Eye (tissue), 1 donor: ENCODE measurements around the gene PAQR5.
"Not testable (repeated sequence)": the region's sequence is repeated elsewhere in the genome, so short reads cannot be mapped to it uniquely, and the experiment has no call there.

Experiments
- DNase-seq: peaks from one replicate; pipeline ENCODE4 v3.0.0-alpha.2; 2015

The PAQR5 gene

DNA sequence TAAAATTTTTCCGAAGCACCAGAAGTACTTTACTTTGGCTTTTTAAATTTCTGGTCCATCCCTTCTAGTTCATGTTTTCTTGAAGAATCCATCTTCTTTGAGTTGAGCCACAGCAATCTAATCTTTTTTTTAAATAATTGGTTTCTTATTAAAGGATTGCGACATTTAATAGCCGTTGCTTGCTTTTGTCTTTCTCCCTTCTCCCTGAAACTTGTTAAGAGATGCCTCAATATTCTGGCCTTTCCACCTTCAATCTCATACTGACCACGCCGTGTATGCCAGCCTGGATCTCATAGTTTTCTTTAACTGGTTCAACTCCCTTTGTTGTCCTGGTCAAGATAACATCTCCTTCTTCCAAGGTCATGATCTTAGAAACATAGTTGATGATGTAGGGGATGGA is 135.5 kb downstream of the PAQR5 start:
- DNase-seq, result no peak

DNA sequence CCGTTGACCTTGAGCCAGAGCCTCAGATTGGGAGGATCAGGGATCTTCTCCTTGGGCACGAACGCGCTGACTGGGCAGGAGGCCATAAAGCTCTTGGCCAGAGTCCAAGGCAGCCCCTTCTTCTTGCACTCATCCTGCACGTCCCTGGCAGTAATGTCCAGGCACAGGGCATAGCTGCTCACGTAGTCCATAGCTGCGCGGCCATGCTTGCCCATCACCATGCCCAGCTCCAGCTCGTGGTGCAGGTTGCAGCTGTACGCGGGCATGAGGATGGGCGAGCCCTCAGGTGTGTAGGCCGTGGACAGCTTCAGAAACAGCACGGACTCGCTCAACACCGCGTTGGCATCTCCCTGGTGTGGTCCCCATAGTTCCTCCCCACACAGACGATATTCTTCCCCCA is 136.0 kb downstream of the PAQR5 start:
- DNase-seq, result no peak

DNA sequence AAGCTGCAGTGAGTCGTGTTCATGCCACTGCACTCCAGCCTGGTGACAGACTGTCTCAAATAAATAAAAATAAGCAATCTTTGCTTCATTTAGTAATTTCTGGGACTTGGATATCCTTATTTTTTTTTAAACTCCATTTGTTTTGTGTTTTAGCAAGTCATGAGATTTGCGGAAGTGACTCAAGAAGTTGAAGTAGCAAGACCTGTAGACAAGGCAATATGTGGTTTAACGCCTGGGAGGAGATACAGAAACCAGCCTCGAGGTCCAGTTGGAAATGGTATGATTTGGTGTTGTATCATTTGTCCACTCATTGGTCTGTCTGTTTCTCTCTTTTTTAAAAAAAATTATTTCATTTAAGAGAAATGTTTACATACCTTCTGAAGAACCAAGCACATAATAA is 137.3 kb downstream of the PAQR5 start:
- DNase-seq, result no peak

DNA sequence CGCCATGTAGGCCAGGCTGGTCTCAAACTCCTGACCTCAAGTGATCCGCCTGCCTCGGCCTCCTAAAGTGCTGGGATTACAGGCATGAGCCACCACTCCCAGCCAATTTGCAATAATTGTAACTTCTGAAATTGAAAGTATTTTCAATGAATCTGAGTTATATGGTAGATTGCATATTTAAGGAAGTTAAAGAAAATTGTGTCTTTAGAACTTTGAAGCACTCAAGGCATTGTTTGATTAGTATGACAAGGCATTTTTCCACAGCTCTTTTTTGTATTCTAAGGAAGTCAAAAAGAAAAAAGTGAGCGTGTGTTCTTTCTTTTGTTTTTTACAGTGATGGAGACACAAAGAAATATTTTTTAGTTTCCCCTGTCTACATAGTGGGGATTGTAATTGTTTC is 138.2 kb downstream of the PAQR5 start:
- no peak for DNase-seq

DNA sequence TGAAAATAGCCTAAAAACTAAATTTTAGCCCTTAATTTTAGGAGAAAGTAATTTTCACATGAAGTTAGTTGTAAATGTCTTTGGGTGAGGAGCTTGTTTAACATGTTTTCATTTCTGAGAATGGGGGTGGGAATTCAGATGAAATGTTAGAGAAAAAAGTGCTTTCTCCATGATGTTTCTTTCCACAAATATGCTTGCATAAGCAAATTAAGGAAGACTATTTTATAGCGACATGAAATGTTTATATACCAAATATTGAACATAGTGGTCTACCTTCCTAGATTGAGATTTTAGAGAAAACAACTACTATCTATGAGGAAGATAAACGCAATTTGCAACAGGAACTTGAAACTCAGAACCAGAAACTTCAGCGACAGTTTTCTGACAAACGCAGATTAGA is 140.9 kb downstream of the PAQR5 start:
- no peak for DNase-seq

DNA sequence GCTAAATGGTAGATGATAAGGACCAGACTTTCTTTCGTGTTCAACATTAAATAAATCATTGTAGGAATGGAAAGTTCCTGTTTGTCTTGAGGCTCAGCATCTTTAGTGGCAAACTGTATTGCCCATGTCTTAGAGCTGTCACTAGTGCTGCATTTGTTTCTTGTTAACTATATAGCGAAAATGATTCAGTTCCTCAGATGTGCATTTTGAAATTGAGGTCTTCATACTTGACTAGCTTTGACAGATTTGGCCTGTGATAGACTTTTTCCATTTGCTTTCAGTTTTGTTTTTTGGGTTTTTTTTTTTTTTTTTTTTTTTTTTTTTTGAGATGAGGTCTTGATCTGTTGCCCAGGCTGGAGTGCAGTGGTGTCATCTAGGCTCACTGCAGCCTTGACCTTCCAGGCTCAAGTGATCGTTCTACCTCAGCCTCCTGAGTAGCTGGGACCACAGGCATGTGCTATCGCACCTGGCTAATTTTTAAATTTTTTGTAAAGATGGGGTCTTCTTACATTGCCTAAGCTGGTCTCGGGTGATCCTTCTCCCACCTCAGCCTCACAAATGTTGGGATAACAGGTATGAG is 144.4 kb downstream of the PAQR5 start:
- no peak for DNase-seq

DNA sequence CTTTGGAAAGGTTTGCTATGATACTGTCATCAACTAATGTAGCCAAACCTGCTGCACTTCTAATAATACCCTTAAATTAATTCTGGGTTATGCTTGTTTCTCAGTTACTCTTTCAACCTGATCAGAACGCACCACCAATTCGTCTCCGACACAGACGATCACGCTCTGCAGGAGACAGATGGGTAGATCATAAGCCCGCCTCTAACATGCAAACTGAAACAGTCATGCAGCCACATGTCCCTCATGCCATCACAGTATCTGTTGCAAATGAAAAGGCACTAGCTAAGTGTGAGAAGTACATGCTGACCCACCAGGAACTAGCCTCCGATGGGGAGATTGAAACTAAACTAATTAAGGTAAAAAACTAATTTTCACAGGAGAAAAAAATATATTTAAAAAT is 146.0 kb downstream of the PAQR5 start:
- DNase-seq, result no peak

DNA sequence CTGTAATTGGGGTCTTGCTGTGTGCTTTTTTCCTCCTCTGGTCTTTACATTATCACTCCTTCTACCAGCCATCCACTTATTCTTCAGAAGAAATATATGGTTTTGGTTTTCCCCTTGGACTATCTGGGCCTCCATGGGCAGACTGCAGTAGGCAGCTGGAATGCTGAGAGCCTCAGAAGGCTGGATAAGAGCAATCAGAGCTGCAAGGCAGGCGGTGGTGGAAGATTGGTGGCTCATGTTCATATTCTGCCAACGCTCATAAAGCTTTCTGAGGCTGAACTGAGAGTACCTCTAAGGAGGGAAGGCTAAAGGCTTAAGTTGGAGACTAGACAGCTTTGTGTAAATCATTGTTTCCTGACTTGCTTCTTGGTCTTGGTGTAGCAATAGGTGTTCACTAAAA is 148.2 kb downstream of the PAQR5 start:
- DNase-seq, result no peak

DNA sequence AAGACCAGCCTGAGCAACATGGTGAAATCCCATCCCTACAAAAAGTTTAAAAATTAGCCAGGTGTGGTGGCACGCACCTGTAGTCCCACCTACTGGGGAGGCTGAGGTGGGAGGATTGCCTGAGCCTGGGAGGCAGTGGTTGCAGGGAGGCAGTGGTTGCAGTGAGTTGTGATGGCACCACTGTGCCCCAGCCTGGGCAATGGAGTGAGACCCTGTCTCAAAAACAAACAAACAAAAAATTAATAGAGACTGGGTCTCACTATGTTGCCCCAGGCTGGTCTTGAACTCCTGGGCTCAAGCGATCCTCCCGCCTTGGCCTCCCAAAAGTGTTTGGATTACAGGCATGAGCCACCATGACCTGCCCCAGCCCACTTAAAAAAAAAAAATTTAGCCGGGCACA is 151.5 kb downstream of the PAQR5 start:
- DNase-seq, result not testable (repeated sequence)

DNA sequence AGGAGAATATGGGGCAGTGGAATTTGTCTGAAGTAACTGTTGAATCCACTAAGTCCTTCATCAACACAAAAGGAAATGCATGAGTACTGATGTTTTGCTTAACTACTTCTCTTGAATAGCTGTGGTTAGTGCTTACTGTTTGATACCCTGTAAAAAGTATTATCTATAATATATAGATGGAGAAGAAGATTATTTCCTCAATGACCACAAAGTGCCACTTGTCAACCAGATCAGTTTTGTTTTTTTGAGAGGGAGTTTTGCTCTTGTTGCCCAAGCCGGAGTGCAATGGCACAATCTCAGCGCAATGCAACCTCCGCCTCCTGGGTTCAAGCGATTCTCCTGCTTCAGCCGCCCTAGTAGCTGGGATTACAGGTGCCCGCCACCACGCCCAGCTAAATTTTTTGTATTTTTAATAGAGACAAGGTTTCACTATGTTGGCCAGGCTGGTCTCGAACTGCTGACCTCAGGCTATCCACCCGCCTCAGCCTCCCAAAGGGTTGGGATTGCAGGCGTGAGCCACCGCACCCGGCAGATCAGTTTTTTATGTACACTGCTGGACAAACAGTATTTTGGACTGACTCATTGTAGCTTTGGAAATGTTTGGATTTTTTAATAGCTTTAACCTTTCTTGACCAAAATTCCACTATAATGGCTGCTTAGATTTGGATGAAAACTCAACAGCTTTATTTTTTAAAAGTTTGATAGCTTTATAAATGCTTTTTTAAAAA is 152.4 kb downstream of the PAQR5 start:
- no peak for DNase-seq

DNA sequence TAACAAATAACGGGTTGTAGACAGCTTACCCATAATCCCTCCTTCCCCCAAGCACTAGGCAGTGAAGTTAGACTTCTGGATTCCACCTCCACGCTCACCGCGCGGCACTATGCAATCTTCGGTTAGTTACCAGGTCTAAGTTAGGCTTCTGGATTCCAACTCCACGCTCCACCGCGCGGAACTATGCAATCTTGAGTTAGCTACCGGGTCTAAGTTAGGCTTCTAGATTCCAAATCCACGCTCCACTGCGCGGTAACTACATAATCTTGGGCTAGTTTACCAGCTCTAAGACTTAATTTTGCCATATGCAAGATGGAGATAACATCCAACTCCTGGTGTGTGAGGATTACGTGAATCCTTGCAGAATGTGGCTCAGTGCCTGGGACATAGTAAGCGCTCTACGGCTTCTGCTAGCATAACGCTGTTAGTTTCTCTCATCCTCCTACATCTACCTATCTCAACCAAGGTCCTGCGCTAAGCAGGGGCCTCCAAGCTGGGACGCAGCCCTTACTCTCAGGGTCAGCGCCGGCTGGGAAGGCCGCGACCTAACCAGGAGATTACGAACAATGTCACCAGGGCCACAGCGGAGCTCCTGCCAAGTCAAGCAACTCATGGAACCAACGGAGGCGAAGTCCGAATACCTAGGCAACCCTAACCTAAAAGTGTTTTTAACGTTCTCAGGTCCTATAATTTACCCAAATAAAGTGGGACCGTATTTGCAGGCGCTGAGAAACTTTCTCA is 153.4 kb downstream of the PAQR5 start:
- DNase-seq, result no peak

DNA sequence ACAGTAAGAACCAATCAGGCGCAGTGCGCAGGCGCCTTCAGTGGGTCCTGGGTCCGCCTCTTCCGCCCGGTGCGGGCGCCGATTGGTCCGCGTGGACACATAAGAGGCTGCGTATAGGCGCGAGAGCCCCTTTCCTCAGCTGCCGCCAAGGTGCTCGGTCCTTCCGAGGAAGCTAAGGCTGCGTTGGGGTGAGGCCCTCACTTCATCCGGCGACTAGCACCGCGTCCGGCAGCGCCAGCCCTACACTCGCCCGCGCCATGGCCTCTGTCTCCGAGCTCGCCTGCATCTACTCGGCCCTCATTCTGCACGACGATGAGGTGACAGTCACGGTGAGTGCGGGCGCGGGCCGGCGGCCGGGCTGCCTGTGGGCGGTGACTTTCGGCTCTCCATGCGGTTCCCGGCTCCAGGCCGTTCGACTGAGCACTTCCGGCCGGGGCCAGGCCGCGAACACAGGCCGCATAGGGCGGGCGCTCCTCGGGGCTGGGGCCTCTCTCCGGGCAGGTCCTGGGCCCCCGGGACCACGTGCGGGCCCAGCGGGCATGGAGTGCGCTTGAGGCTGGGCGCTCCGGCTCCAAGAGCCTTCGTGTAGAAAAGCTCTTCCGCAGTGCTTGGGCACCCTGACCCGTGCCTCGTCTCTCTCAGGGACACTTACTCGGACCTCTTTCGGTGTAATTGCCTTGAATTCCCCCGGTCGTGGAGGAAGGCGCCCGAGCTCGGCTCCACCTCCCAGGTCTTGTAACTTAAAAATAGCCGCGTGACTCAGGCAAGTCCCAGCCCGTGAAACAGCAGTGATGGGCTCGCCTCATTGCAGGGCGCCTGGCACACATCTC is 154.2 kb downstream of the PAQR5 start, which contains the start of gene RPLP1:
Gene RPLP1, plus strand, starts transcription at position 127 of the 830 bp plus-strand sequence. Its CDS starts 131 bp downstream, at position 258.
- peak; percentile 99 for DNase-seq

DNA sequence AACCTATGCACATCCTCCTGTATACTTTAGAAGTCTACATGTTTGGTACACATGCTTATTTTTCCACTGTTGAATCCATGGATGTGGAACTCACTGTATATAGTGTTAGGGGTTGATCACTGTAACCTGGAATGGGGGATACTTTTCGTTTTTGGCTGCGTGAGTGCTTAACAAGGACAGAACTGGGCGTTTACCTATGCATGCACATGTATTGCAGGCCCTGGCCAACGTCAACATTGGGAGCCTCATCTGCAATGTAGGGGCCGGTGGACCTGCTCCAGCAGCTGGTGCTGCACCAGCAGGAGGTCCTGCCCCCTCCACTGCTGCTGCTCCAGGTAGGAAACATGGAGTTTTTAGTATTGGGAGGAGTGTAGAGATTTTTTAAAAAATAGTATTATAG is 156.2 kb downstream of the PAQR5 start:
- no peak for DNase-seq

DNA sequence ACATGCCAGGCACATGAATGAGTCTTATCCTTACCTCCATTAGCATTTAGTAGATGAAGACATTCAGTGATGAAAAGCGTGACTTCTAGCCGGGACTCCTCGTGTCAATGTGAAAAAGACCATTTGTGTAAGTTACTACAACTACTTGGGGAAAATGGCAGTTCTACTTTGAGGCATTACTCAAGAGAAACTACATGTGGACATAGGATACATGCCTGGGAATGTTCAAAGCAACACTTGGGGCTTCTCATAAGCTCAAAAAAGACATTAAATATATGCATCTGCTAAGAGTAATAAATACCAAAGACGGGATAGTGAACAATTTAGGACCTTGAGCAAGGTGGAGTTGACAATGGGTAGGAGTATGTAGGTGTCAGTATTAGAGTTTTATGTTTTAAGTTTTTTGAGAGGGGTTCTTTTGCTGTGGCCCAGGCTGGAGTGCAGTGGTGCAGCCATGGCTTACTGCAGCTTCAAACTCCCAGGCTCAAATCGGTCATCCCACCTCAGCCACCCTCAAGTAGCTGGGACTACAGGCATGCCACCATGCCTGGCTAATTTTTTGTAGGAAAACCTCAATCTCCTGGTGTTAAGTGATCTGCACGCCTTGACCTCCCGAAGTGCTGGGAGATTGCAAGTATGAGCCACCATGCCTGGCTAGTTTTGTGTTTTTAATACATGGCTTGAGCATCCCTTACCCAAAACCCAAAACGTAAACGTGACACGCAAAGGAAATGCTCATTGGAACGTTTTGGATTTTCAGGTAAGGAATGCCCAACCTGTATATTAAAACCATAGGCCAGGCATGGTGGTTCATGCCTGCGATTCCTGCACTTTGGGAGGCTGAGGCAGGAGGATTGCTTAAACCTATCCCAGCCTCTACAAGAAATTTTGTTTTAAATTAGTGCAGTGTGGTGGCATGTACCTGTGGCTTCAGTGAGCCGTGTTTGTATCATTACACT is 157.8 kb downstream of the PAQR5 start:
- no peak for DNase-seq
